ENCODE results near the gene SPG11.

DNA sequence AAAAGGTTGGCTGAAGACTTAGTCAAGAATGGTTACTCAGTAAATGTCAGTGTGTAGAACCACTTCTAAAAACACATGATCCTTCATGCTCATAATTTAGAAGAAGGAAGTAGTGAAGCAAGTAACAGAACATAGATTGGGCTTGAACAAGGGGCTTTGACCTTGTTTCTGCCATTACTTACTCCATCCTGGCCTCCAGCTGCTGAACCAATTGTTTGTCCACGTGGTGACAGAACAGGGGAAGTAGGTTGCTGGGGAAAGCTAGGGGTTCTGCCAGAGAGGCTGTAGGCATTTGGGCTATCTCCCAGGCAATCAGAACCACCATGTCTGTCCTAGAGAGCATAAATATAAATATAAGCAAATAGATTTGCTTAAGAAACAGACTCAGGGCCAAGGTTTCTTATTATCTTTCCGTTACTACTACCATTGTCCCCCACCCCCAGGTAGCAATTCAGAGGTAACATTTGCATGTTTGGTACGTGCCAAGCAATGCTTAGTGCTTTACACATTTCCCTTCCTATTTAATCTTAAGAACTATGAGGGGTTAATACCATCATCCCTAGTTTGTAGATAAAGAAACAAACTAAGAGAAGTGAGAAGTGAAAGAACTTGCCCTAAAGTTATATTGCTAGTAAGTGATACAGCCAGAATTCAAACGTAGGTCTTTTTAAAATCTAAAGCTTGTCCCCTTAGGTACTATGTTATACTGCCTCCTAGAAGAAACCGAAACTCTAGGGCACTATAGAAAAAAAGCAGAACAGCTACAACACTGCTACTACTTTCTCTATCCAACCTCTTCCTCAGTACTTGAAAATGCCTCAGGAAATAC lies 3.0 kb upstream of the SPG11 start:
- TF ChIP-seq YY1 (IDR thresholded peaks at IDR 0.05; ENCODE audit: insufficient read depth, insufficient read length) (no peak), SUZ12 (IDR thresholded peaks at IDR 0.05; ENCODE audit: extremely low read depth, insufficient read depth, insufficient read length) (no peak), ZNF274 (IDR thresholded peaks at IDR 0.05; ENCODE audit: low read depth, low read length) (no peak)

Measured in NT2/D1 (cell line).